HepG2 (cell line): ENCODE results near the gene NTF3. TPM values are rescaled to one million over a fixed set of nuclear protein-coding genes. Genes with fewer than 3 reads are reported as not detected.
A peak's percentile ranks its signal among the peaks of the same experiment; 100 is the strongest.

Experiments
- ATAC-seq: fragments of 200-7000 bp; cut with Tn5 transposase; 3 replicates; pipeline ENCODE4 v1.9.1; 2020; ENCODE audit warnings: mild to moderate bottlenecking, moderate library complexity
- BruUV-seq: library from RNA; stranded (reverse); fragments of 400-500 nt; replicated peaks from 2 replicates; lab custom pipeline; 2021; lab: Mats Ljungman, UMichigan
- CTCF ChIA-PET: fragments of 300-600 bp; formaldehyde crosslinking; extraction: SDS; loops from one replicate; lab custom pipeline; 2021; ENCODE audit warnings: low total read pairs, inconsistent platforms, low intra/inter-chr PET ratio; lab: Yijun Ruan, JAX
- POLR2A ChIA-PET: fragments of 350-600 bp; sonication (Branson Sonifier 250); formaldehyde crosslinking; loops from one replicate; lab custom pipeline; 2020; ENCODE audit warnings: antibody characterized with exemption, inconsistent platforms; lab: Yijun Ruan, JAX
- DNase-seq: peaks from one replicate; pipeline ENCODE4 v3.0.0-alpha.2; 2015; ENCODE audit warnings: low spot score
- FAIRE-seq: peaks from 3 replicates; lab custom pipeline; 2011; peaks lifted over from hg19 to GRCh38; lab: Jason Lieb, UNC
- H2AFZ ChIP-seq: one replicate; pipeline ENCODE4 v1.6.1; 2011; ENCODE audit warnings: low read length, inconsistent platforms
- H3K27ac ChIP-seq: fragments of 300-600 bp; 3 replicates; pipeline ENCODE4 v1.8.0; 2011; ENCODE audit warnings: mixed run types, mild to moderate bottlenecking, mixed read lengths, low read length, inconsistent platforms; ENCODE audit not compliant: insufficient read depth; ENCODE audit errors: extremely low read length
- H3K27me3 ChIP-seq, 2 experiments: fragments of 200-600 bp in 1 of 2; 2 replicates in 1 of 2; 3 replicates in 1 of 2; pipeline versions ENCODE4 v1.6.0 to v1.8.0; 2011; ENCODE audit warnings: low read length in 2 of 2, mild to moderate bottlenecking in 2 of 2, moderate library complexity in 2 of 2, inconsistent platforms in 1 of 2; ENCODE audit not compliant: insufficient read depth in 2 of 2, control insufficient read depth in 1 of 2
- H3K36me3 ChIP-seq, 2 experiments: fragments of 200-600 bp in 1 of 2; replicated peaks in 1 of 2; 2 replicates in 1 of 2; 3 replicates in 1 of 2; pipeline versions ENCODE4 v1.5.1 to v1.8.0; 2011; ENCODE audit warnings: low read length in 2 of 2, inconsistent platforms in 1 of 2; ENCODE audit not compliant: insufficient read depth in 2 of 2, control insufficient read depth in 1 of 2
- H3K4me1 ChIP-seq: 2 replicates; pipeline ENCODE4 v1.5.1; 2012; ENCODE audit warnings: low read length, inconsistent platforms; ENCODE audit not compliant: insufficient read depth
- H3K4me2 ChIP-seq: 2 replicates; pipeline ENCODE4 v1.6.0; 2011; ENCODE audit warnings: low read depth, low read length, inconsistent platforms
- H3K4me3 ChIP-seq, 3 experiments: fragments of 200-600 bp in 1 of 3; sonication (generic), shearing (Covaris generic) in 1 of 3; replicated peaks in 1 of 3; 2 replicates each; pipeline ENCODE4 v1.5.1; 2011 to 2016; ENCODE audit warnings: low read length in 3 of 3, inconsistent platforms in 2 of 3, low read depth in 2 of 3, mild to moderate bottlenecking in 2 of 3, control low read depth in 1 of 3, mixed read lengths in 1 of 3; ENCODE audit not compliant: insufficient read depth in 1 of 3
- H3K79me2 ChIP-seq: one replicate; pipeline ENCODE4 v1.6.1; 2011; ENCODE audit warnings: low read length, inconsistent platforms; ENCODE audit not compliant: insufficient read depth
- H3K9ac ChIP-seq: 2 replicates; pipeline ENCODE4 v1.6.0; 2011; ENCODE audit warnings: mild to moderate bottlenecking, low read depth, low read length, inconsistent platforms; ENCODE audit not compliant: insufficient read depth
- H3K9me3 ChIP-seq: 2 replicates; pipeline ENCODE4 v1.5.1; 2012; ENCODE audit warnings: mild to moderate bottlenecking, low read length
- H4K20me1 ChIP-seq: 2 replicates; pipeline ENCODE4 v1.6.0; 2011; ENCODE audit warnings: inconsistent platforms, mild to moderate bottlenecking, low read length, moderate library complexity; ENCODE audit not compliant: insufficient read depth
- ATF7 ChIP-seq, 2 experiments: fragments of 450-650 bp in 1 of 2; sonication (generic) in 1 of 2; formaldehyde crosslinking in 1 of 2; IDR thresholded peaks; 2 replicates each; pipeline versions ENCODE4 v1.4.0 to v1.6.1; 2016 to 2020; ENCODE audit warnings: antibody characterized with exemption in 1 of 2, mild to moderate bottlenecking in 1 of 2, missing genetic modification reagents in 1 of 2
- CREB1 ChIP-seq, 2 experiments: fragments of 450-650 bp in 1 of 2; IDR thresholded peaks; 2 replicates each; pipeline ENCODE4 v1.6.1; 2016 to 2017; ENCODE audit warnings: control low read depth in 1 of 2, mild to moderate bottlenecking in 1 of 2, missing compliant biosample characterization in 1 of 2, missing genetic modification characterization in 1 of 2
- PRPF4 ChIP-seq: fragments of 200-400 bp; formaldehyde crosslinking; IDR thresholded peaks from 2 replicates; pipeline ENCODE4 v1.6.1; 2016; ENCODE audit warnings: low read length, low read depth; ENCODE audit not compliant: poor library complexity, severe bottlenecking
- ZBTB37 ChIP-seq: sonication (generic); formaldehyde crosslinking; IDR thresholded peaks from 2 replicates; pipeline ENCODE4 v1.4.0; 2020; ENCODE audit warnings: mild to moderate bottlenecking, missing genetic modification reagents
- ZNF75D ChIP-seq: sonication (generic); formaldehyde crosslinking; IDR thresholded peaks from 2 replicates; pipeline ENCODE4 v1.8.1; 2023; ENCODE audit warnings: missing genetic modification reagents, mild to moderate bottlenecking, borderline replicate concordance
- WGBS: methylation state at CpG from one replicate; pipeline ENCODE4 v1.1.6; 2017; ENCODE audit warnings: low lambda C conversion rate; 5-methylcytosine and 5-hydroxymethylcytosine counted together
- in situ Hi-C: cut with HindIII; loops from 2 replicates; pipeline ENCODE4 v1.10.0; 2017; ENCODE audit warnings: low pct_unique_long_range_greater_than_20kb; ENCODE audit not compliant: extremely low pct_ligation_motif_present
- intact Hi-C: fragments of 100-400 bp; cut with micrococcal nuclease; formaldehyde crosslinking; loops from one replicate; pipeline ENCODE4 v1.10.0; 2022; ENCODE audit not compliant: unreplicated experiment
- polyA plus RNA-seq, 8 experiments: library from polyadenylated mRNA; depleted of rRNA in 3 of 8; stranded (reverse) in 7 of 8; unstranded in 1 of 8; fragments of >200 nt; fragmentation: Illumina TruSeq in 4 of 8; extraction: Trizol in 4 of 8; gene quantifications; 2 replicates each; pipeline versions ENCODE4 v1.2.1 to v1.2.3, GENCODE V29; 2011 to 2016; ENCODE audit warnings: low read depth in 4 of 8, missing spikeins in 1 of 8, mixed read lengths in 1 of 8; ENCODE audit not compliant: insufficient read depth in 1 of 8
- total RNA-seq, 5 experiments: library from RNA; depleted of rRNA; stranded (reverse); fragments of >200 nt; fragmentation: Illumina TruSeq; extraction: Trizol; gene quantifications; 2 replicates each; pipeline ENCODE4 v1.2.3, GENCODE V29; 2016; ENCODE audit warnings: low read depth in 1 of 5

The NTF3 gene
- total and polyA plus RNA-seq, 2 of the 13 experiments (the other 11 are each of a cell fraction or from before 2014, with no cell fraction given) = not detected

GRCh38 chr12:5533368-5533767 lies 101.5 kb downstream of the NTF3 start:
- no peak overlapping the region for H3K4me2 ChIP-seq
- no TSS peak for BruUV-seq
- in situ Hi-C loops = no loop called here
- no peak for TF ChIP-seq ZNF75D (CRISPR knock-in tag)
- TF ChIP-seq ATF7 (IDR thresholded peaks at IDR 0.05) = peak; percentile 74
- TF ChIP-seq ATF7 (CRISPR knock-in tag; IDR thresholded peaks at IDR 0.05) = no peak
- no peak for TF ChIP-seq ZBTB37 (CRISPR knock-in tag)
- peak; percentile 95 for TF ChIP-seq CREB1 (IDR thresholded peaks at IDR 0.05)
- no peak for TF ChIP-seq CREB1 (CRISPR knock-in tag; IDR thresholded peaks at IDR 0.05)
- no peak for TF ChIP-seq PRPF4
- TF ChIP-seq, all 625 proteins: peak for 2
- Histone ChIP-seq H3K27me3 (no peaks in the 10 kb centered on the region), H3K4me3 (no peak overlapping the region), H3K4me1 (no peaks in the 10 kb centered on the region), H3K79me2 (no peaks in the 10 kb centered on the region), H2AFZ (no peak overlapping the region), H4K20me1 (no peaks in the 10 kb centered on the region), H3K9ac (no peak overlapping the region), H3K9me3 (no peaks in the 10 kb centered on the region), H3K36me3 (no peaks in the 10 kb centered on the region), H3K27ac (no peak overlapping the region)
- DNase-seq = no peak
- no peak for ATAC-seq
- POLR2A ChIA-PET = no interaction called here
- CTCF ChIA-PET = no interaction called here
- WGBS = 0% methylated on average over 3 of the region's 3 CpGs
- intact Hi-C loops = no loop called here
- FAIRE-seq = no peak
